ENCODE measurements around the gene ZNF662. TPM values are rescaled to one million over a fixed set of nuclear protein-coding genes. Genes with fewer than 3 reads are reported as not detected.

ZNF662 gene
- total RNA-seq, 4 donors from 2014 or later = 1.2 to 8.9 (median 6.0) TPM

GRCh38 chr3:42961633-42962032 is 55.7 kb downstream of the ZNF662 start:
- peak in 1 of 3 donors; percentile 52 for DNase-seq
- TF ChIP-seq, protein P1, sequence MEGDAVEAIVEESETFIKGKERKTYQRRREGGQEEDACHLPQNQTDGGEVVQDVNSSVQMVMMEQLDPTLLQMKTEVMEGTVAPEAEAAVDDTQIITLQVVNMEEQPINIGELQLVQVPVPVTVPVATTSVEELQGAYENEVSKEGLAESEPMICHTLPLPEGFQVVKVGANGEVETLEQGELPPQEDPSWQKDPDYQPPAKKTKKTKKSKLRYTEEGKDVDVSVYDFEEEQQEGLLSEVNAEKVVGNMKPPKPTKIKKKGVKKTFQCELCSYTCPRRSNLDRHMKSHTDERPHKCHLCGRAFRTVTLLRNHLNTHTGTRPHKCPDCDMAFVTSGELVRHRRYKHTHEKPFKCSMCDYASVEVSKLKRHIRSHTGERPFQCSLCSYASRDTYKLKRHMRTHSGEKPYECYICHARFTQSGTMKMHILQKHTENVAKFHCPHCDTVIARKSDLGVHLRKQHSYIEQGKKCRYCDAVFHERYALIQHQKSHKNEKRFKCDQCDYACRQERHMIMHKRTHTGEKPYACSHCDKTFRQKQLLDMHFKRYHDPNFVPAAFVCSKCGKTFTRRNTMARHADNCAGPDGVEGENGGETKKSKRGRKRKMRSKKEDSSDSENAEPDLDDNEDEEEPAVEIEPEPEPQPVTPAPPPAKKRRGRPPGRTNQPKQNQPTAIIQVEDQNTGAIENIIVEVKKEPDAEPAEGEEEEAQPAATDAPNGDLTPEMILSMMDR (IDR thresholded peaks at IDR 0.05) = peak; percentile 12 to 67 (median 62)
- no peak for TF ChIP-seq POLR2A (IDR thresholded peaks at IDR 0.05)
- Histone ChIP-seq H3K36me3 (no peaks in the 10 kb centered on the region), H3K27me3 (no peaks in the 10 kb centered on the region), H3K4me3 (no peak overlapping the region), H3K27ac (no peak overlapping the region), H3K9me3 (no peaks in the 10 kb centered on the region), H3K4me1 (no peaks in the 10 kb centered on the region)

GRCh38 chr3:42963269-42963668 is 57.3 kb downstream of the ZNF662 start:
- no peak for TF ChIP-seq POLR2A (IDR thresholded peaks at IDR 0.05)
- TF ChIP-seq, protein P1 (IDR thresholded peaks at IDR 0.05) = no peak
- Histone ChIP-seq H3K36me3 (no peaks in the 10 kb centered on the region), H3K9me3 (no peaks in the 10 kb centered on the region), H3K4me1 (no peaks in the 10 kb centered on the region), H3K27ac (no peak overlapping the region), H3K27me3 (no peaks in the 10 kb centered on the region), H3K4me3 (no peak overlapping the region)
- DNase-seq = no peak

- Histone ChIP-seq H3K27ac (no peak overlapping the region), H3K4me3 (no peak overlapping the region), H3K27me3 (no peaks in the 10 kb centered on the region), H3K36me3 (no peaks in the 10 kb centered on the region), H3K9me3 (no peaks in the 10 kb centered on the region), H3K4me1 (no peaks in the 10 kb centered on the region)
- no peak for TF ChIP-seq POLR2A (IDR thresholded peaks at IDR 0.05)
- TF ChIP-seq, protein P1 (IDR thresholded peaks at IDR 0.05) = no peak
- no peak for DNase-seq
These were observed 58.3 kb downstream of the ZNF662 start for GRCh38 chr3:42964266-42964665.

Other genes with a start within 250 kb of the ZNF662 start
- not detected for gene KLHL40, start 220.6 kb upstream of the ZNF662 start, total RNA-seq
- gene HHATL, start 203.3 kb upstream of the ZNF662 start, total RNA-seq = 1 to 10 TPM in 1 of 4 donors, not detected in 3; 3.4 TPM
- gene CCDC13, start 132.9 kb upstream of the ZNF662 start, total RNA-seq = 1 to 10 TPM in 3 of 4 donors, not detected in 1; 1.4 to 6.8 (median 4.2) TPM
- 100 to 1,000 TPM; 102 to 278 (median 204) TPM for gene HIGD1A, start 101.7 kb upstream of the ZNF662 start, total RNA-seq
- 10 to 100 TPM in 1 of 4 donors, 1 to 10 TPM in 2, under 1 TPM in 1; 0.83 to 10.1 (median 3.7) TPM for gene ACKR2, start 96.7 kb upstream of the ZNF662 start, total RNA-seq
- gene CYP8B1, start 30.3 kb upstream of the ZNF662 start, total RNA-seq = not detected
- gene GASK1A, start 73.2 kb downstream of the ZNF662 start, total RNA-seq = 1 to 10 TPM; 1.8 to 9.1 (median 6.3) TPM
- 10 to 100 TPM in 1 of 4 donors, 1 to 10 TPM in 3; 4.1 to 11.8 (median 7.1) TPM for gene POMGNT2, start 199.9 kb downstream of the ZNF662 start, total RNA-seq

All from Peyer's patch (tissue), 4 donors.